Measurements from ENCODE around the gene KCNC4.

Gene KCNC4

GRCh38 chr1:110209715-110210603 lies at the start of gene KCNC4:
TSS of gene KCNC4 (plus strand) at chr1:110210314. CDS start at chr1:110211500, 1,186 bp downstream.
- peak; percentile 95 for DNase-seq

DNA sequence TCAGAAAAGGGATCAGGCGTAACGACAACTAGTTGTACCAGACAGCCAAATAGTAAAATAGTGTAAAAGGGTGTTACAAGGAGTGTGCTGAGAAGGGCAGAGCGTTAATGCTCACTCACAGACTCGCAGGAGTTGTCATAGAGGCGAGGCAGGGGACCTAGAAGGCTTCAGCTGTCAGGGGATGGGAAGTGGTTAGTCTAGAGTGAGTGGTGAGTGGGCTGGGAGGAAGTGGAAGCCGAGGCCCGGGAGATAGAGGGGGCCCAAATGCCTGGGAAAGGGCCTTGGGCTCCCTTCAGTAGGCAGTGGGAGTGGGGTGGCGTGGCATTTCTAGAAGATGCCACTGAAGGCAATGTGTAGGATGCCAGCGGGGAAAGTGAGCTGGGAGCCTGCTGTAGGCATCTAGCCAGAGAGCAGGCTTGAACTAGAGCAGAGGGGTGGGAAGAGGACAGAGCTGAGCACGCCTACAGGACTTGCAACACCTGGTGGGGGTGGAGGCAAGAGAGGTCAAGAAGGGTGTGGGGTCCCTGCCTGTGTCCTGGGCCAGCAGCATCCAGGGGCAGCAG lies 49.5 kb upstream of the KCNC4 start:
- DNase-seq = no peak

- DNase-seq = no peak
These were observed 48.9 kb upstream of the KCNC4 start for GRCh38 chr1:110161165-110161564.

GRCh38 chr1:110161849-110162248 lies 48.3 kb upstream of the KCNC4 start:
- DNase-seq = no peak

- DNase-seq = no peak
These were observed 46.5 kb upstream of the KCNC4 start for GRCh38 chr1:110163591-110163990.

DNA sequence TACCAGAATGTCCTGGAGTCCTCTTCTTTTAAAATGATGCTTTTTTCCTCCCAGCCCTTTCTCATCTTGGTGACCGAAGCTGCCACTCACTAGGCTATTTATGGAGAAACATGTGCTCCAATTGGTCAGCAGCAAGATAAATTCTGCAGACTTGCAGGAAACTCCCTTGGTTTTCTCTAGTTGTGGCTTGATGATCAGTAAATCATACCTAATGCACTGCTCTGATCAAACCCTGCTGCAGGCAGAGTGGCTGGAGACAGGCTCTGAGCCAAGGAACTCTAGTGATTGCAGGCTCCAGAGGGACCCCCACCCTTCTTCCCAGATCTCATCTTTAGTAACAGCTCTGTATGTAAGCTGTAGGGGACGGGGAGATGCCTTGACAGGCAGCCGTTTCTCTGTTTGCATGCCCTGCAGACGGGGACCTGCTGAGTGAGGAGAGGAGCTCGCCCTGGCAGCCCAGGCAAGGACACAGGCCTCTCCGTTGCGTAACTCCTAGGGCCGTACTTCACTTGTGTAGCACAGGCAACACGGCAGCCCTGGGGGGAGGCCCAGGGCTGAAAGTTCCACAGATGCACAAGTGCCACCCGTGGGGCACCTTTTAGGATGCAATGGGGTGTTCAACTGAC lies 45.3 kb upstream of the KCNC4 start:
- DNase-seq = no peak

DNA sequence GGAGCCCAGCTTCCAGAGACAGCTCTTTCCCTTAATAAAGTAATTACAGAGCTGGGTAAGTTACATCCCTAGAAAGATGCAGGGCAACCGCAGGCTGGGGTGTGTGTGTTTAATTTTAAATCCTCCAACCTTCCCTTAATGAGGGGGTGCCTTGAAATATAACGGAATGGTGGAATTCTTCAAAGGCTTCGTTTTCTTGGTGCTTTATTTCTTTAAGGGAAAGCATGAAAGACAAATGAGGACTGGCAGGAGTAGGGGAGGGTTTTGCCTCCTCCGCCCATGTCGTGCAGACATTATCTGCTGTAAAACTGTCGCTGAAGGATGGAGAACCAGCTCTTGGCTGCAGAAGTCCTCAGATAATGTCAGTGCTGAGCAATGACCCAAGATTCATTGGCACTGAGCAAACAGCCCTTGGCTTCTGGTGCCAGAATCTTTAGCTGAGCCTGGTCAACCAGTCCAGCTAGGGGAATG lies 44.3 kb upstream of the KCNC4 start:
- DNase-seq = no peak

GRCh38 chr1:110166861-110167260 lies 43.3 kb upstream of the KCNC4 start:
- no peak for DNase-seq

DNA sequence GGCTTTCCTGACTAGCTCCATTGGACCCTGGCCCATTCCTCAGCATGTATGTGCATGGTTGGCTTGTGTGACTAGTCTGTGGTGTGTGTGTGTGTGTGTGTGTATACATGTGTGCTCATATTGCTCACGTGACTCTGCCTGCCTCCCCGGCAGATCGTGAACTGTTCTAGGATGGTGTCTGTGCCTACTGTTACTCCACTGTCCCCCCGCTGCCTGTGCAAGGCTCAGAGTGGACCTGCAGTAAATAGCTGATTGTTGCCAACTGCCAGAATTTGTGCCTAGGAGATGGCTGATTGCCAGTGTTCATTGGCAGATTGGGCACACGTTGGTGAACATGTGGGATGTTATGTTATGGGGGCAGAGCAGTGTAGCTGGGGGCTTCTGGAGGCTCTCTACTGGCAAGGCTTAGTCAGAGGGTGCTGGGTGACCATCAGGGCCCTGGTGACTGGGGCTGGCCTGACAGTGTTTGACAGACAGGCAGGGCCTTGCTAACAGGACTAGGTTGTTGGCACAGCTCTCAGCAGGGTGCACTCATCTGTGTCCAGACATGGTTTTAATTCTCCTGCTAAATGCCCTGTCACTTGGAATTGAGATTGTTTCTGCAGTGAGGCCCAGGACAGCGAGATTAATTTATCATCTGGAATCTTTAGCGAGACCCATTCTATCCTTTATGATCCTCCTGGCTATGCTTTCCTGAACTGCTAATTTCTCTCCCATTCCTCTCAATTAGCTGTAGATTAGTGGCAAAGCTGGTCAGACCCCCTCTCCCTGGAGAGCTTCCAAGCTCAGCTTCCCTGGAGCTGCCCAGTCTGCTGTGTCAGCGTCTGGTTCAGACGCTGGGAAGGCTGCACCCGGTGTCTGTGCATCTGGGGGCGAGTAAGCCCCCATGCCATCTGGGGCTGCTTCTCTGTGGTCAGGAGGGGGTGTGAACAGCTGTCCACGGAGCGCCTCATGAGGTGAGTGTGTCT lies 39.1 kb upstream of the KCNC4 start:
- DNase-seq = no peak

DNA sequence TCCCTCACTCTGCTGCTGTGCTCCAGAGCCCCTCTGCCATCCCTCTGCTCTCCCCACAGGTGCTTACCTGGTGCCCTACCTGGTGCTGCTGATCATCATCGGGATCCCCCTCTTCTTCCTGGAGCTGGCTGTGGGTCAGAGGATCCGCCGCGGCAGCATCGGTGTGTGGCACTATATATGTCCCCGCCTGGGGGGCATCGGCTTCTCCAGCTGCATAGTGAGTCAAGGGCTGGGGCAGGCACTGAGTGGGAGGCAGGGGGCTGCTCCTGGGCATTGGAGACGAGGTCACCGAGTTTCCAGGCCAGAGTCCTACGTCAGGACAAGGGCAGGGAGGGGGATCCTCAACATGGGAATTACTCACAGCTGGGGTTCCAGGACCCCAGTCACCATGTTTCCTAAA lies 38.1 kb upstream of the KCNC4 start:
- DNase-seq = no peak

DNA sequence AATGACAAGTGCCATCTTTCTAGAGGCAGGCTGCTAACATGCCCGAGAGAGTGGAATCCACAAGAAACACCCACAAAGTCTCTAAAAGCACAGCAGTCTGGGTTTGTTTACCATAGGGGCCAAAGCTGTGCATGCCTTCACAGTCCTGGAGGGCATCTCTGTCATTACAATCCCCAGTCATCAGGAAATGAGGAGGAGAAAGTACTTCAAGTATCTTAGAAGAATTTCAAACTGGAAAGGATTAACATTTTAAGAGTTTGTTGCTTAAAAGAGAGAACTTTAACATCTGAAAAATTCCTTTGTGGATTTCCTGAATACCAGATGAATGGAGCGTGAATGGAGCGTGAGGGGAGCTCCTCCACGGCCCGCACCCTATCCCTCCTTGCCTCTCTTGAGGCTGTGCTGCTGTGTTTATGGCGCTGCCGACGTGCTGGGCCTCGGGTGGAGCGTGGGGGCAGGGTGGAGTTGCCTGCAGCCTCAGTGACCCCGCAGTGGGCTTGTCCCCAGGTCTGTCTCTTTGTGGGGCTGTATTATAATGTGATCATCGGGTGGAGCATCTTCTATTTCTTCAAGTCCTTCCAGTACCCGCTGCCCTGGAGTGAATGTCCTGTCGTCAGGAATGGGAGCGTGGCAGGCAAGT lies 36.5 kb upstream of the KCNC4 start:
- DNase-seq = no peak

GRCh38 chr1:110174961-110175360 lies 35.2 kb upstream of the KCNC4 start:
- no peak for DNase-seq

GRCh38 chr1:110176299-110176956 lies 33.7 kb upstream of the KCNC4 start:
- DNase-seq = no peak

GRCh38 chr1:110177775-110178174 lies 32.3 kb upstream of the KCNC4 start:
- no peak for DNase-seq

DNA sequence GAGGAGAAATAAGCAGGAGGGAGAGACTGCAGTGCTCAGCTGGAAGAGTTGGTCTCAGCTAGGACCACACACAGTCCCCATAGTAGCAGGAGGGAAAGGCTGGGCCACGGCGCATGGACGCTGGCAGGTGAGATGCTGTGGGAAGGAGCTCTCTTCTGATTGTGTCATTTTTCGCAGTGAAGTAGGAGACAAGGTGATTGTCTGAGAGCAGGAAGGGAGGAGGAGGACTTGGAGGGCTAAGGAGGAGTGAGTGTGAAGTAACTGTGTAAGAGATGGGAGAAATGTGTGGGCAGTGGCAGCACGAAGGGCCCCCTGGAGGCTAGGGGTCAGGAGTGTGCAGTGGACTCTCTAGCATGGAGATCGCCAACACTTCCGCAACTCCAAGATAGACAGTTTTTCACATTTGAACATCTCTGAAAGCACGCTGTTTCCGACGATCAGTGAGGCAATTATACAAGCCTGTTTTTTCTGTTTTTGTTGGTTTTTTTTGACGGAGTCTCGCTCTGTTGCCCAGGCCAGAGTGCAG lies 26.4 kb upstream of the KCNC4 start:
- no peak for DNase-seq

- no peak for DNase-seq
These were observed 25.7 kb upstream of the KCNC4 start for GRCh38 chr1:110184446-110184845.

- no peak for DNase-seq
These were observed 24.9 kb upstream of the KCNC4 start for GRCh38 chr1:110185181-110185580.

- no peak for DNase-seq
These were observed 23.6 kb upstream of the KCNC4 start for GRCh38 chr1:110186558-110186957.

DNA sequence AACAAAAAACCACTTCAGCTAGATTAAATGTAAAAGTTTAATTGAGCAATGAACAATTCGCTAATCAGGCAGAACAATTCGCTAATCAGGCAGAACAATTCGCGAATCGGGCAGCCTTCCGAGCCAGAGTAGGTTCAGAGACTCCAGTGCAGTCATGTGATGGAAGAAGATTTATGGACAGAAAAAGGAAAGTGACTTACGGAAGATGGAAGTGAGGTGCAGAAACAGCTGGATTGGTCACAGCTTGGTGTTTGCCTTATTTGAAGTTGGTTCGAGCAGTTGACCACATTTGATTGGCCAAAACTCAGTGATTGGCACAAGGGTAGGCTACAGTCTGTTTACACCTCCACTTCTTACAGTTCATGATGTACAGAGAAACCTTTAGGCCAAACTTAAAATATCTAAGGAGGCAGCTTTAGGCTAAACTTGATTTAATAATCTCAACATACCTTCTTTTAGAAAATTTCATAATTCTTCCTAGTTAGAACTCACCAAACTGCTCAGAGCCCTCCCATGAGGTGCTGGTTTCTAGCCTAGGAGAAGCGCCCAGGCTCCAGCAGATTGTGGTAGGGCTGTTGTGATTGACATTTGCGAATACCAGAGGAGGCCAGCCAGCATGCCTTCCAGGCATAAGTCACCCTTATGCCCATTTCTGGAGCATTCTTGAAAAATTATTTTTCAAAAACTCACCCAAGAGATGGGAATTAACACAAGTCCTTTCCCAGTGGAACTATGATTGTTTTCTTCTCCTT lies 22.8 kb upstream of the KCNC4 start:
- DNase-seq = no peak

- no peak for DNase-seq
These were observed 22.0 kb upstream of the KCNC4 start for GRCh38 chr1:110188035-110188618.

All from activated CD4-positive, alpha-beta T cell treated with anti-CD3 and anti-CD28 coated beads, Interleukin-10, Interleukin-2, amounts not matched to agents 100 ng/mL and 50 ng/mL, durations not matched to agents 16 hours and 8 hours (primary cell).